Activated T-cell treated with anti-CD3 and anti-CD28 coated beads, Interleukin-2, amount 50 U/mL, for 1 hour (primary cell): ENCODE data around the gene LCTL.

Experiments
- DNase-seq: peaks from one replicate; pipeline ENCODE4 v3.0.0-alpha.2; 2020

The LCTL gene

GRCh38 chr15:66565741-66566144, at the start of gene LCTL:
LCTL (minus strand) TSS chr15:66565998; CDS start chr15:66565365, 633 bp downstream.
- no peak for DNase-seq

GRCh38 chr15:66614951-66615760, 49.4 kb upstream of the LCTL start:
- no peak for DNase-seq

- DNase-seq = no peak
Observed at GRCh38 chr15:66614456-66614855, 48.7 kb upstream of the LCTL start.

GRCh38 chr15:66613743-66614142, 47.9 kb upstream of the LCTL start:
- DNase-seq = no peak

- DNase-seq = no peak
Observed at GRCh38 chr15:66611257-66612053, 45.7 kb upstream of the LCTL start.

- DNase-seq = no peak
Observed at GRCh38 chr15:66609876-66610275, 44.1 kb upstream of the LCTL start.

- no peak for DNase-seq
Observed at GRCh38 chr15:66608881-66609280, 43.1 kb upstream of the LCTL start.

GRCh38 chr15:66608159-66608558, 42.4 kb upstream of the LCTL start:
- DNase-seq = no peak

- DNase-seq = peak; percentile 64
Observed at GRCh38 chr15:66603301-66604179, 37.7 kb upstream of the LCTL start.

- no peak for DNase-seq
Observed at GRCh38 chr15:66601521-66601920, 35.7 kb upstream of the LCTL start.

- no peak for DNase-seq
Observed at GRCh38 chr15:66600240-66600627, 34.4 kb upstream of the LCTL start.

GRCh38 chr15:66599536-66600239, 33.9 kb upstream of the LCTL start:
- DNase-seq = no peak

GRCh38 chr15:66598095-66598815, 32.5 kb upstream of the LCTL start:
- no peak for DNase-seq

- no peak for DNase-seq
Observed at GRCh38 chr15:66595931-66596545, 30.2 kb upstream of the LCTL start.

GRCh38 chr15:66595332-66595731, 29.5 kb upstream of the LCTL start:
- DNase-seq = no peak

GRCh38 chr15:66594836-66595235, 29.0 kb upstream of the LCTL start:
- DNase-seq = no peak

- DNase-seq = no peak
Observed at GRCh38 chr15:66594344-66594743, 28.5 kb upstream of the LCTL start.

GRCh38 chr15:66593219-66593780, 27.5 kb upstream of the LCTL start:
- no peak for DNase-seq

- DNase-seq = no peak
Observed at GRCh38 chr15:66592505-66593218, 26.9 kb upstream of the LCTL start.

GRCh38 chr15:66591322-66591862, 25.6 kb upstream of the LCTL start:
- no peak for DNase-seq
